Neuronal stem cell (in vitro differentiated cells): Measurements from ENCODE around the gene CCL25.

Source experiments
- DNase-seq: peaks from one replicate; pipeline ENCODE4 v3.0.0-alpha.2; 2013; ENCODE audit warnings: low spot score
- H2AFZ ChIP-seq: one replicate; pipeline ENCODE4 v1.6.1; 2013; ENCODE audit warnings: mild to moderate bottlenecking, low read length, inconsistent platforms
- H2AK5ac ChIP-seq: 2 replicates; pipeline ENCODE4 v1.6.1; 2013; ENCODE audit warnings: low read depth, mild to moderate bottlenecking, inconsistent platforms, low read length, moderate library complexity, mixed read lengths
- H2BK120ac ChIP-seq: 2 replicates; pipeline ENCODE4 v1.6.1; 2013; ENCODE audit warnings: low read depth, mild to moderate bottlenecking, inconsistent platforms, low read length, moderate library complexity, mixed read lengths
- H2BK12ac ChIP-seq: one replicate; pipeline ENCODE4 v1.6.1; 2013; ENCODE audit warnings: low read length, inconsistent platforms
- H2BK15ac ChIP-seq: 2 replicates; pipeline ENCODE4 v1.6.1; 2013; ENCODE audit warnings: mild to moderate bottlenecking, low read length, inconsistent platforms, mixed read lengths
- H2BK5ac ChIP-seq: one replicate; pipeline ENCODE4 v1.6.1; 2013; ENCODE audit warnings: inconsistent platforms, mild to moderate bottlenecking, low read length, moderate library complexity
- H3K14ac ChIP-seq: one replicate; pipeline ENCODE4 v1.6.1; 2013; ENCODE audit warnings: low read length, inconsistent platforms
- H3K18ac ChIP-seq: 2 replicates; pipeline ENCODE4 v1.6.1; 2013; ENCODE audit warnings: low read length, inconsistent platforms
- H3K23ac ChIP-seq: 2 replicates; pipeline ENCODE4 v1.6.1; 2013; ENCODE audit warnings: low read depth, mild to moderate bottlenecking, mixed read lengths, low read length, inconsistent platforms; ENCODE audit not compliant: poor library complexity
- H3K27ac ChIP-seq: replicated peaks from 3 replicates; pipeline ENCODE4 v1.5.1; 2013; ENCODE audit warnings: low read length, inconsistent platforms
- H3K27me3 ChIP-seq, 3 experiments: 2 replicates each; pipeline ENCODE4 v1.6.1; 2013; ENCODE audit warnings: low read length in 3 of 3, mild to moderate bottlenecking in 2 of 3, inconsistent platforms in 1 of 3, low read depth in 1 of 3, mixed read lengths in 1 of 3, moderate library complexity in 1 of 3; ENCODE audit not compliant: control insufficient read depth in 3 of 3, insufficient read depth in 3 of 3
- H3K36me3 ChIP-seq, 2 donors: replicated peaks in 1 of 2; 2 replicates each; pipeline ENCODE4 v1.6.1; 2013; ENCODE audit warnings: low read length in 2 of 2; ENCODE audit not compliant: control insufficient read depth in 2 of 2, insufficient read depth in 2 of 2
- H3K4ac ChIP-seq: 2 replicates; pipeline ENCODE4 v1.6.1; 2013; ENCODE audit warnings: inconsistent platforms, mild to moderate bottlenecking, low read length, moderate library complexity
- H3K4me1 ChIP-seq, 2 donors: 1 replicate in 1 of 2; 2 replicates in 1 of 2; pipeline ENCODE4 v1.6.1; 2013; ENCODE audit warnings: low read length in 2 of 2, low read depth in 1 of 2; ENCODE audit not compliant: control insufficient read depth in 2 of 2, insufficient read depth in 1 of 2
- H3K4me2 ChIP-seq: one replicate; pipeline ENCODE4 v1.6.1; 2013; ENCODE audit warnings: mild to moderate bottlenecking, low read length, inconsistent platforms; ENCODE audit not compliant: insufficient read depth, poor library complexity, severe bottlenecking
- H3K4me3 ChIP-seq, 2 donors: 2 replicates each; pipeline ENCODE4 v1.5.1; 2013; ENCODE audit warnings: low read length in 2 of 2, mild to moderate bottlenecking in 2 of 2, inconsistent platforms in 1 of 2, moderate library complexity in 1 of 2
- H3K79me1 ChIP-seq: one replicate; pipeline ENCODE4 v1.6.1; 2013; ENCODE audit warnings: low read depth, mild to moderate bottlenecking, inconsistent platforms, low read length, moderate library complexity
- H3K9ac ChIP-seq: one replicate; pipeline ENCODE4 v1.6.1; 2013; ENCODE audit warnings: mild to moderate bottlenecking, low read depth, low read length, inconsistent platforms; ENCODE audit not compliant: poor library complexity
- H3K9me3 ChIP-seq, 2 donors: replicated peaks in 1 of 2; 2 replicates each; pipeline versions ENCODE3 to v1.6.1; 2013; ENCODE audit warnings: low read length in 2 of 2, mild to moderate bottlenecking in 2 of 2, inconsistent platforms in 1 of 2, low read depth in 1 of 2, mixed read lengths in 1 of 2, moderate library complexity in 1 of 2; ENCODE audit not compliant: control insufficient read depth in 2 of 2, insufficient read depth in 1 of 2
- H4K8ac ChIP-seq: one replicate; pipeline ENCODE4 v1.6.1; 2013; ENCODE audit warnings: low read depth, mild to moderate bottlenecking, inconsistent platforms, low read length, moderate library complexity
- H4K91ac ChIP-seq: one replicate; pipeline ENCODE4 v1.6.1; 2013; ENCODE audit warnings: low read length, low read depth, mild to moderate bottlenecking, inconsistent platforms; ENCODE audit not compliant: poor library complexity
- WGBS, 2 donors: extraction: QIAGEN DNeasy Blood & Tissue Kit; methylation state at CpG; one replicate each; pipeline ENCODE4 v1.1.7; 2013; ENCODE audit warnings: missing lambda C conversion rate in 2 of 2, mixed read lengths in 1 of 2; ENCODE audit not compliant: insufficient read length in 2 of 2, insufficient replicate concordance in 1 of 2; ENCODE audit errors: extremely low coverage in 2 of 2; 5-methylcytosine and 5-hydroxymethylcytosine counted together

The CCL25 gene

DNA sequence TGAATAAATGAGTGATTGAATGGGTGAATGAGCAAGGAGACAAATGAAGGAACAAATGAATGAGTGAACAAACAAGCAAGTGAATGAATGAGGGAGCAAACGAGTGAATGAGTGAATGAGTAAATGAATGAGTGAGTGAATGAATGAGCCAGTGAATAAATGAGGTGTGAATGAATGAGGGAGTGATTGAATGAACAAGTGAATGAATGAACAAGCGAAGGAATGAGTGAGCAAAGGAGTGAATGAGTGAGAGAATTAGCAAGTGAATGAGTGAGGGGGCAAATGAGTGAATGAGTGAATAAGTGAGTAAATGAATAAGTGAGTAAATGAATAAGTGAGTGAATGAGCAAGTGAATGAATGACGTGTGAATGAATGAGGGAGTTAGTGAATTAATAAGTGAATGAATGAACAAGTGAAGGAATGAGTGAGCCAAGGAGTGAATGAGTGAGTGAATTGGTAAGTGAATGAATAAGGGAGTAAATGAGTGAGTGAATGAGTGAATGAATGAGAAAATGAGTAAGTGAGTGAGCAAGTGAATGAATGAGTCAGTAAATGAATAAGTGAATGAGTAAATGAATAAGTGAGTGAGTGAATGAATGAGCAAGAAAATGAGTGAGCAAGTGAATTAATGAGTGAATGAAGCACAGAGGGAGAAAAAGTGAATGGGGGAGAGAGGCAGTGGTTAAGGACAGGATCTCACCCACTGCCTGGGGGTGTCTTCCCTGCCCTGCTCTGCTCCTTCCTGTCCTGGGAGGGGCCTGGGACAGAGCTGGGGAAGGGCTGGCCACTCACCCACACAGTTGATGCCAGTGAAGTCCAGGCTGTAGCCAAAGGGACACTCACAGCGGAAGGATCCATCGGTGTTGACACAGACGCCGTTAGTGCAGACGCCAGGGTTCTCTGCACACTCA is 36.4 kb downstream of the CCL25 start:
- Histone ChIP-seq H2BK12ac (no peak overlapping the region), H3K9ac (peak overlapping the region; percentile 3), H3K18ac (no peak overlapping the region), H4K91ac (no peak overlapping the region), H3K14ac (no peak overlapping the region), H3K27ac (peak overlapping the region; percentile 27), H4K8ac (no peak overlapping the region), H2AK5ac (no peak overlapping the region), H3K23ac (no peak overlapping the region), H2BK120ac (no peak overlapping the region), H3K4me2 (no peak overlapping the region), H2AFZ (no peak overlapping the region), H2BK5ac (no peak overlapping the region), H3K27me3 (no peaks in the 10 kb centered on the region), H3K79me1 (peaks cover 2% of the 10 kb centered on the region), H3K4me1 (peaks cover 13 to 18% of the 10 kb centered on the region in 2 donors), H2BK15ac (no peak overlapping the region), H3K4ac (no peak overlapping the region), H3K36me3 (peaks cover 34 to 40% of the 10 kb centered on the region in 2 donors), H3K9me3 (peaks cover 15 to 17% of the 10 kb centered on the region in 2 donors), H3K4me3 (no peak overlapping the region)
- 100% methylated on average over 1 of the region's 8 CpGs for WGBS, 2 donors
- no peak for DNase-seq

DNA sequence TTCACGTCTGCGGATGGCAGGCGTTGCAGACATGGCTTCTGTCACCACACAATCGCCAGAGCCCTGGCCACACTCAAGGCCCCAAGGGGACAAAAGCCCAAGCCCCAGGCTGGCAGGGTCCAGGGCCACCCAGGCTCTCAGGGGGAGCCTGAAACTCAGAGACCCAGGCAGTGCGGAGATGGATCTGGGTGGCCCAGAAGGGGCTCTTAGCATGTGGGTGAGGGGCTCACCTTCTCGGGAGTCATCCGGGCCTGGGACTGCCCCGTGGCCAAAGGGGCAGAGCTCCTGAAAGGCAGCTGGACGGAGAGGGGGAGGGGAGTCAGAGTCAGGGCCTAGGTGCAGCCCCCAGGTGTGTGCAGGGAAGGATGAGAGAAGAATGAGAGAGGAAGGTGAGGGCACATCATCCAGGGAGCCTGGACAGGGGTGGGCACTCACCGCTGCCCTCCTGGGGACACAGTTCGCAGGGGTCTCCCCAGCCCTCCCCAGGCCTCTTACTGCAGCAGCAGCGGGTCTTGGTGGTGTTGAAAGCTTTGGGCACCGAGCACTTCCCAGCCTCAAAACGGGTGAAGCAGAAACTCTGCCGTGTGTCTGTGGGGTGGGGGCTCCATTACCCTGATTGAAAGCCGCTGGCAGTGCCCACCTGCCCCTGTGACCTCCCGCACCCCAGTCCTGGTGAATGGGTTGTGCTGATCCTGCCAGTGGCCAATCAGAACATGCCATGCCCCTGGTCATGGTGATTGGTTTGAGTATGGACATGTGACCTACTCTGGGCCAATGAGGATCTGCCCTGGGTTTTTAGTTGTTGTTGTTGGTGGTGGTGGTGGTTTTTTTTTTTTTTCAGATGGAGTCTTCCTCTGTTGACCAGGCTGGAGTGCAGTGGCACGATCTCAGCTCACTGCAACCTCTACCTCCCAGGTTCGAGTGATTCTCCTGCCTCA is 37.4 kb downstream of the CCL25 start:
- H4K8ac ChIP-seq = no peak overlapping the region
- no peak overlapping the region for H4K91ac ChIP-seq
- no peak overlapping the region for H2BK12ac ChIP-seq
- peaks cover 13 to 16% of the 10 kb centered on the region in 2 donors for H3K4me1 ChIP-seq
- no peak for DNase-seq
- no peak overlapping the region for H3K4ac ChIP-seq
- no CpG with 5 or more reads among the region's 19 CpGs for WGBS, 2 donors
- no peak overlapping the region for H2AK5ac ChIP-seq
- no peak overlapping the region for H3K23ac ChIP-seq
- H3K18ac ChIP-seq = no peak overlapping the region
- peak overlapping the region; percentile 27 for H3K27ac ChIP-seq
- peak overlapping the region; percentile 11 for H2BK5ac ChIP-seq
- peaks cover 2% of the 10 kb centered on the region for H3K79me1 ChIP-seq
- peaks cover 39 to 49% of the 10 kb centered on the region in 2 donors for H3K36me3 ChIP-seq
- H3K9ac ChIP-seq = peak overlapping the region; percentile 3
- no peak overlapping the region for H2BK15ac ChIP-seq
- H3K4me2 ChIP-seq = no peak overlapping the region
- H3K4me3 ChIP-seq = no peak overlapping the region
- no peaks in the 10 kb centered on the region for H3K27me3 ChIP-seq
- H2BK120ac ChIP-seq = no peak overlapping the region
- H2AFZ ChIP-seq = no peak overlapping the region
- peaks cover 22 to 26% of the 10 kb centered on the region in 2 donors for H3K9me3 ChIP-seq
- no peak overlapping the region for H3K14ac ChIP-seq

DNA sequence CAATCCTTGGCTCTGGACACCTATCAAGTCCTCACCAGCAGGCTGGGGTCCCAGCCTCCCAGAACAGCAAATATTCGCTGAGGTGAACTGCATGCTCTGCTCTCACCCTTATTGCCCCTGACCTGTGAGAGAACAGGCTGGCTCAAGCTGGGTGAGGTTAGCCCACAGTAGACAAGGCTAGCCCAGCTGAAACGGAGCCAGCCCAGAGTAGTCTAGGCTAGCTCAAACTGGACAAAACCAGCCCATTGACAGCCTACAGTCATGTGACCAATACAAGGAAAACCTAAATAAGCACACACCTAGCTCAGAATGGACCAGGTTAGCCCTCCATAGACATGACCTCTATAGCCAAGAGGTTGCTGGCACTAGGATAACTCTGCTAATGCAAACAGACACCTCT is 38.4 kb downstream of the CCL25 start:
- H3K4ac ChIP-seq = no peak overlapping the region
- H3K27me3 ChIP-seq = no peaks in the 10 kb centered on the region
- no peak overlapping the region for H3K4me3 ChIP-seq
- H3K36me3 ChIP-seq = peaks cover 46 to 59% of the 10 kb centered on the region in 2 donors
- H3K79me1 ChIP-seq = no peaks in the 10 kb centered on the region
- H2BK5ac ChIP-seq = no peak overlapping the region
- H3K4me2 ChIP-seq = no peak overlapping the region
- no peak overlapping the region for H3K14ac ChIP-seq
- no peak overlapping the region for H4K91ac ChIP-seq
- no peak overlapping the region for H3K27ac ChIP-seq
- H3K18ac ChIP-seq = no peak overlapping the region
- H2BK12ac ChIP-seq = no peak overlapping the region
- no peak overlapping the region for H3K9ac ChIP-seq
- no peak overlapping the region for H3K23ac ChIP-seq
- H3K9me3 ChIP-seq = peaks cover 29 to 36% of the 10 kb centered on the region in 2 donors
- no peak overlapping the region for H2BK15ac ChIP-seq
- H2BK120ac ChIP-seq = no peak overlapping the region
- no peak overlapping the region for H2AK5ac ChIP-seq
- no peak for DNase-seq
- no peak overlapping the region for H4K8ac ChIP-seq
- peaks cover 5 to 6% of the 10 kb centered on the region in 2 donors for H3K4me1 ChIP-seq
- WGBS, 2 donors = no CpG with 5 or more reads among the region's 2 CpGs
- no peak overlapping the region for H2AFZ ChIP-seq
